ENCODE measurements around the gene PSTPIP1.

DNA sequence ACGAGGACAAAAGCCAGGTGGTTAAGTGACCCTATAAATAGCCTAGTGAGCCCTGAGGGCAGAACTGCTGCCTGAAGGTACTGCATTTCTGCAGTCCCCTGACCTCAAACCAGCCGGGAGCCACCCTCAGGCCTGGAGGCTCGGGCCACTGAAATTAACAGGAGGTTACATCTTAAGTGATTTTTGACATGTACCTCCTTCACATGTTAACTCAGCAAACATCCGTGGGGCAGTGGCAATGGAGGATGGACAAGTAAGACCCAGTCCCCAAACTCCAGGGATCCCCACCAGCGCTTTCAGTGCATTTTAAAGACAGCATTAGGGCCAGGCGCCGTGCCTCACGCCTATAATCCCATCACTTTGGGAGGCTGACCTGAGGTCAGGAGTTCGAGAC, 26.2 kb downstream of the PSTPIP1 start:
- no peak for TF ChIP-seq CTCF (IDR thresholded peaks at IDR 0.05; ENCODE audit: control extremely low read depth in 1 of 3, insufficient read depth in 1 of 3, low read depth in 1 of 3, low read length in 3 of 3)
- TF ChIP-seq POLR2AphosphoS5 (IDR thresholded peaks at IDR 0.05; ENCODE audit: low read depth, low read length), result no peak
- no peak for TF ChIP-seq SAP30 (IDR thresholded peaks at IDR 0.05; ENCODE audit: insufficient read depth, insufficient replicate concordance, low read length)
- no peak for TF ChIP-seq POLR2A (IDR thresholded peaks at IDR 0.05; ENCODE audit: control extremely low read depth in 1 of 2, low read depth in 2 of 2, low read length in 2 of 2)
- TF ChIP-seq USF2 (IDR thresholded peaks at IDR 0.05; ENCODE audit: low read length), result no peak
- TF ChIP-seq CEBPB (IDR thresholded peaks at IDR 0.05; ENCODE audit: low read depth, low read length), result no peak
- no peak for TF ChIP-seq EP300 (IDR thresholded peaks at IDR 0.05; ENCODE audit: borderline replicate concordance in 1 of 2, low read depth in 2 of 2, low read length in 2 of 2)
- TF ChIP-seq SP1 (IDR thresholded peaks at IDR 0.05; ENCODE audit: low read depth, low read length), result no peak
- no peak for TF ChIP-seq EZH2 (IDR thresholded peaks at IDR 0.05; ENCODE audit: low read depth, low read length, severe bottlenecking)
- no peak for TF ChIP-seq HDAC2 (IDR thresholded peaks at IDR 0.05; ENCODE audit: borderline replicate concordance in 1 of 2, low read depth in 2 of 2, low read length in 2 of 2)
- no peak for TF ChIP-seq ZNF274 (IDR thresholded peaks at IDR 0.05; ENCODE audit: borderline replicate concordance, extremely low read depth, low read length)
- no peak for TF ChIP-seq EGR1 (IDR thresholded peaks at IDR 0.05; ENCODE audit: borderline replicate concordance, low read depth, low read length)
- TF ChIP-seq GABPA (IDR thresholded peaks at IDR 0.05; ENCODE audit: borderline replicate concordance, insufficient read depth, low read length), result no peak
- TF ChIP-seq CHD1 (IDR thresholded peaks at IDR 0.05; ENCODE audit: low read depth, low read length), result no peak
